ENCODE data around the gene SLC26A2.

DNA sequence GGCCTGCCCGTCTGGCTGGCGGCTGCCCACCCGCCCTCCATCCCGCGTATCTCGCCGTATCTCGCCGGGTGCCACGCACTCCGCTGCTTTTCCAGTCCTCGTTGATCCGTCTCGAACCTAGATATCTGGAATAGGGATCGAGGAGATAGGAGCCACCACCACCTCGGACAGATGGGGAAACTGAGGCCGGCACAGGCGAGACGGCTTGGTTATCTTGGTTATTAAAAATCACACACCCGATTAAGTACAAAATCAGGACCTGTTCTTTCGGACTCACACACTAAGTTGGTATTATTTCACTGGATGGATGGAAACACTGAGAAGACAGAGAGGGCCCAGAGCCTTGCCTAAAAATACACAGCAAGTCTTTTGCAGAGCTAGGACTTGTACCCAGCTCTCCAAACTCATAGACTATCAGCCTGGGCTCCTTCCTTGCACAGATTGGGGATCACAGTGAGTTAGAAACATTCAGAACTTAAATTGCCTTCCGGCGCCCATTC lies 678 bp downstream of the SLC26A2 start:
- no peak for TF ChIP-seq PML (IDR thresholded peaks at IDR 0.05; ENCODE audit: low read length)
- TF ChIP-seq, protein P1, sequence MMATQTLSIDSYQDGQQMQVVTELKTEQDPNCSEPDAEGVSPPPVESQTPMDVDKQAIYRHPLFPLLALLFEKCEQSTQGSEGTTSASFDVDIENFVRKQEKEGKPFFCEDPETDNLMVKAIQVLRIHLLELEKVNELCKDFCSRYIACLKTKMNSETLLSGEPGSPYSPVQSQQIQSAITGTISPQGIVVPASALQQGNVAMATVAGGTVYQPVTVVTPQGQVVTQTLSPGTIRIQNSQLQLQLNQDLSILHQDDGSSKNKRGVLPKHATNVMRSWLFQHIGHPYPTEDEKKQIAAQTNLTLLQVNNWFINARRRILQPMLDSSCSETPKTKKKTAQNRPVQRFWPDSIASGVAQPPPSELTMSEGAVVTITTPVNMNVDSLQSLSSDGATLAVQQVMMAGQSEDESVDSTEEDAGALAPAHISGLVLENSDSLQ (IDR thresholded peaks at IDR 0.05), result no peak
